Jurkat, Clone E6-1 (cell line): ENCODE results near the gene KYAT1. TPM values are rescaled to one million over a fixed set of nuclear protein-coding genes. Genes with fewer than 3 reads are reported as not detected.
A peak's percentile ranks its signal among the peaks of the same experiment; 100 is the strongest.

ENCODE experiments used
- DNase-seq: peaks from one replicate; pipeline ENCODE4 v3.0.0-alpha.2; 2011; ENCODE audit warnings: low read depth, low spot score
- H3K4me3 ChIP-seq: 2 replicates; pipeline ENCODE4 v1.5.1; 2011; ENCODE audit warnings: mild to moderate bottlenecking, low read length, control low read depth, moderate library complexity
- polyA plus RNA-seq: library from polyadenylated mRNA; unstranded; fragments of >200 nt; gene quantifications from one replicate; pipeline ENCODE4 v1.2.1, GENCODE V29; 2012; ENCODE audit warnings: missing spikeins; ENCODE audit not compliant: insufficient read length, insufficient read depth

KYAT1 gene
- 28.5 TPM for polyA plus RNA-seq

DNA sequence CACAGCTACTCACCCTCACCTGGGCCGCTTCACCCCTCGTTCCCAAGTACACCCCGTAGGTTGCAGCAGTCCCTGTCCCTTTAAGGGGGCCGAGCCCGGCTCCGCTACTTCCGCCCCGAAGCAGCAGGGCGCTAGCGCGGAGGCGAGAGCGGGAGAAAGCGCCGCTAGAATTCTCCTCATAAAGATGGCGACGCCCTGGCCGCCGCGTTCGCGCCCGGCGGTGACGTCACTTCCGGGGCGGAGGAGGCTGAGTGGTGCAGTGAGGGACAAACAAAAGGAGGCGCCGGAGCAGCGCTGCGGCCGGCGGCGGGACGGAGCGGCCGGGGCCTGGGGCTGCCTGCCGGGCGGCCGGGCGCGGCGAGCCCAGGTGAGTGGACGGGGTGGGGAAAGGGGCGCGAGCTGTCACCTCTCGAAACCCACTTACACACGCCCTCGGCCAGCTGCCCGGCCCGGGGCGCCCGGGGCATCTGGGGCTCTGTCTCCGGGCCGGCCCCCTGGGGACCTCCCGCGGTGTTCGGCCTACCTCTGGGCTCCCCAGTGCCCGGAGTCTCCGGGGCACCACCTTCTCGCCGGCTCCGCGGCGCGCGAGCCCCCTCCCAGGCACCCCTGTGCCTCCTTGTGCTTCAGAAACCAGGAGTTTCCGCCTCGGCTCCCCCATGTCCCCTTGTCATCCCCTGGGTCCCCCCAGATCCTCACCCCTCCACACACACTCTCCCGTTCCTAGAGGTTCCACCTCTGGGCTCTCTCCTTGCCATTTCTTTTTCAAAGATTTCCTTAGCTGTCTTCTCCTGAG lies at the start of gene KYAT1, which contains the start of gene LRRC8A:
Gene KYAT1, minus strand, starts transcription at position 67 of the 793 bp plus-strand sequence. CDS start 36,545 bp downstream, outside the sequence.
Gene LRRC8A, plus strand, starts transcription at position 250 of the 793 bp plus-strand sequence. CDS start 25,032 bp downstream, outside the sequence.
- H3K4me3 ChIP-seq: peak within 1 kb of the TSS; percentile 96
- peak; percentile 94 for DNase-seq

DNA sequence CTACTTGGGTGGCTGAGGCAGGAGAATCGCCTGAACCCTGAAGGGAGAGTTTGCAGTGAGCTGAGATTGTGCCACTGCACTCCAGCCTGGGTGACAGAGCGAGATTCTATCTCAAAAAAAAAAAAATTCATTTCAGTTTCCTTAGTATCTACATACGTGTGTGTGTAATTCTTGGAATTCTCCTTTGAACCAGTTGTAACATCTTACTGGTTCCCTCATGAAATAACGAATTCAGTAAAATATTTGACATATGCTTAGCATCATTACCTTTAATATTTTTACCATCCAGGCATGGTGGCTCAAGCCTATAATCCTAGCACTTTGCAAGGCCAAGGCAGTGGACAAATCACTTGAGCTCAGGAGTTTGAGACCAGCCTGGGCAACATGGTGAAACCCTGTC lies 47.8 kb upstream of the KYAT1 start:
- no peak overlapping the region for H3K4me3 ChIP-seq
- DNase-seq: no peak

DNA sequence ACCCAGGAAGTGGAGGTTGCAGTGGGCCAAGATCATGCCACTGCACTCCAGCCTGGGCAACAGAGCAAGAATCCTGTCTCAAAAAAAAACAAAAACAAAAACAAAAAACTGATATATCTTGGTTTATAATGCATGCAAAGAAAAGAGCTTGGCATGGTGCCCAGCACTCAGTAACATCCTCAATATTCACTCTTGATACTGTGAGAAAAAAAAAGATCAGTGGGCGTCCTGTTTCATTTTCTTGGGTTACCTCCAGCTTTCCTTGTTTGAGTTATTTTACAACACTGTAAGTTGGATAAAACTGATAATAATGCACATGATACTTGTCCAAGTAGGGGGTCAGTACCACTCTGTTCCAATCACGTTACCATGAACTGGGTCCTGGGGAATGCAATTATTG lies 46.9 kb upstream of the KYAT1 start:
- no peak overlapping the region for H3K4me3 ChIP-seq
- DNase-seq: no peak

DNA sequence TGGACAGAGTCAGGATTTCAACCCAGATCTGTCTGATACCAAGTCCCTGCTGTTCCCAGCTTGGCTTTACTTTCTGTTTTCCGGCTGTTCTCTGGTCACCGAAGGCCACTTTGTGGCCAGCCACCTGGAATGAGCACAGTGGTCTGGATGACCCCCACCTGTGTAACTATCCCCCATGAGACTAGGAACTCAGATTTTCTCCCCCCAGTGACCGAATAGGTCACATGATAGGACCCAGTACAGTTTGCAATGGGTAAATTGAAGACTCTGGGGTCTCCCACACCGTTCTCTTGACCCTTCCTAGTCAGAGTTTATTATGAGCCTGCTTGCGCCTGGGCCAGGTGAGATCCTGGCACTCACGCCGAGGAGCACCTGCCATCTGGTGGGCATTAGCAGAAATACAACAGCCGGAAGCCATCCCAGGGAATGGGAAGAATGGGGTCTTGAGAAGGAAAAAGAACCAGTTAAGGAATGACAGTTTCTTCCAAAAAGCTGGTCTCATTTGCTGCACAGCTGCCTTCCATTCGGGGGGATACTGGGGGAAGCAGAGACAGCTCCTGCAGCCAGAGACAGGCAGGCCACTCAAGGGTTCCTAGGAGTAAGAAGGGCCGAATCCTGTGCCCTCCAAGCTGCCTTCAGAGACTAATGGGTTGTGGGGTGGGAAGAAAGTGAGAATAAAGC lies 46.1 kb upstream of the KYAT1 start:
- H3K4me3 ChIP-seq: no peak overlapping the region

DNA sequence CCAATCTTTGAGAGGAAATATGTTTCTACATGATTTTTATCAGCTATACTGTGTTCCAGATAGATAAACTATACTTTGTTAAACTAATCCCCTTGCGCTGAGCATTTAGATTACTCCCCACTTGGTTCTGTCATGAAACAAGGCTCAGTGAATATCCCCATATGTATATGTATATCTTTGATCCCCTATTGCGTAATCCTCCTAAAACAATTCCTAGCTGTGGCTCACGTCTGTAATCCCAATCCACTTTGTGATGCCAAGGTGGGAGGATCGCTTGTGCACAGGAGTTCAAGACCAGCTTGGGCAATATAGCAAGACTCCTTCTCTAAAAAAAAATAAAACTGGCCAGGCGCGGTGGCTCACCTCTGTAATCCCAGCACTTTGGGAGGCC lies 41.7 kb upstream of the KYAT1 start:
- no peak for DNase-seq
- no peak overlapping the region for H3K4me3 ChIP-seq

More for the DNA sequence above, 46.1 kb upstream of the KYAT1 start:
- DNase-seq: peak; percentile 31

DNA sequence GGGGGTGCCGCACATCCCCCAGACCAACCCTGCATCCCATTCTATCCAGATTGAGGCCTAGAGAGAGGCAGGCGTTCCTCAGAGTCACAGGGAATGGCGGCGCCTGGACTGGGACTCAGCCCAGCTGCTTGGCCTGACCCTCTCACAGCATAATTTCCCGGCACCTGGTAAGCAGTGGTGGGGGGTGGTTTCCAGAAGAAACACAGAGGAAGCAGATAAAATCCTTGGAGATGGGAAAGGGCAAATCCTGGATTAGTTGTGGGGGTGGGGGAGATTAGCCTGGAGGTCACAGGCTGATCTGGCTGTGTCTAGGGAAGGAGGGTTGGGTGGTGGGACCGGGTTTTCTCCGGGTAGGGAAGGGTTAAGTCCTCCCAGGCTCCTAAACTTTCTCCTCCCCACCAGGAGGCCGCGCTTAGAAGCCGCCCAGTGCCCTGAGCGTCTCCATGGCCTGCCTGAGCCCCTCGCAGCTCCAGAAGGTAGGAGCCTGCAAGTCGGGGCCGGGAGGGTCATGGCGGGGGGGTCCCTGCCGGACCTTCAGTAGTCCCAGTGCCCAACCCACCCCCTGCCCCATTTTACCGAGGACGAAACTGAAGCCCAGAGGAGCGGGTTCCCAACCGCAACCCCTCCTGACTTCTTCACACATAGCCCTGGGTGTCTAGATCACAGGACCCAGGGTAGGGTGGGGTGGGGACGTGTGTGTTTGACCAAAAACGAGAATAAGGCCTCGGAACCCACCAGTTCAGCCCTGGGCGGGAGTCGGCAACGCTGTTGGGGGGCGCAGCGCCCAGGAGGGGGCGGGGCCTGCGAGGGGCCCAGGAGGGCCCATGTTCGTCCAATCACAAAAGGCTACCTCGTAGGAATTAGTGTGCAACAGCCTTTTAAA lies 40.4 kb upstream of the KYAT1 start:
- DNase-seq: no peak
- H3K4me3 ChIP-seq: no peak overlapping the region

DNA sequence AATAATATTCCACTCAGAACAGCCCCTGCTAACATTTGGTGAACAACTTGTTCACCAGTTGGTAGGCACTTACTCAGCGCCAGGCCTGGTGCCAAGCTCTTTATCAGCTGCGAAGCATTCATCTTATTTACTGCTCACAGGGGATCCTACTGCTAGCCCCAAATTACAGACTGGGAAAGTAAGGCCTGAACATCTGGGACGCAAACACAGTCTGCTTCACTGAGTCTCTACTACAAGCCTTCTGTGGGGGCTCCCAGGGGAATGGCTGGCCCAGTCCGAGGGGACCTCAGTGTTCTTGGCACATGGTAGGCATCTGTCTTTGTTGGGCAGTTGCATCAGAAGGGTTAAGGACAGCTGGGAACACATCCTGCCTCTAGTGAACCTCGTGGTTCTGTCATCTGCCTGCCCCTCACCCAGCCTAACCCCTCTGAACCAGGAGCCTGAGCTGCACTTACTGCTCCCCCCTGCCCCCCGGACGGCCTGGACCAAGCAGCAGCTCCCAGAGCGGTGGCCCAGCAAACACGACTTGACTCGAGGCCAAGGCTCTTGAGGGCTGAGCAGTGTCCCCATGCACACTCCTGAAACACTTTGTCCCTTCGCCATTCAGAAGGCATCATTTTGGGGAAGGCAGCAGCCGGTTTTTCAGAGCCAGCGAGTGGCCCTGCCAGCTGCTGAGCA lies 38.8 kb upstream of the KYAT1 start, which contains the start of gene PHYHD1:
Gene PHYHD1, plus strand, starts transcription at position 602 of the 678 bp plus-strand sequence. CDS start 1,342 bp downstream, outside the sequence.
- no peak for DNase-seq
- H3K4me3 ChIP-seq: no peak within 1 kb of the TSS

GRCh38 chr9:128919402-128920089 lies 37.8 kb upstream of the KYAT1 start:
- no peak for DNase-seq
- H3K4me3 ChIP-seq: no peak overlapping the region

DNA sequence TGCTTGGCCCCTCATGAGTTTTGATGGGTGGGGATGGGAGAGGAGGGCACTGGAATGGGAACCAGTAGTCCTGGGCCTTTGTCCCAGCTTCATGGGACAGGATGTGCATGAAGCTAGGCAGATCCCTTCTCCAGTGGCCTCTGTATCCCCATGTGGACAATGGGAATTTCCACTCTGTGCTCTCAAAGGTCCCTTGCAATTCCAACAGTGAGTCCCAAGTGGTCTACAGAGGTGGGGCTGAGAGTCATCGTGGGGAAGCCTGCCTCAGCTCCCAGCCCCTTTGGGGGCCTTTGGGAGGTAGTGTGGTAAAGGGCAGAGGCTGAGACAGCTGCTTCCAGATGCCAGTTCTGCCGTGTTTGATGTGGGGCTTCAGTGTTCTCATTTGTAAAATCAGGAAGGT lies 37.2 kb upstream of the KYAT1 start:
- no peak overlapping the region for H3K4me3 ChIP-seq
- no peak for DNase-seq

- H3K4me3 ChIP-seq: no peak overlapping the region
- DNase-seq: no peak
Measured at GRCh38 chr9:128917151-128917849, 35.5 kb upstream of the KYAT1 start.

GRCh38 chr9:128916745-128917144 lies 35.0 kb upstream of the KYAT1 start:
- no peak for DNase-seq
- no peak overlapping the region for H3K4me3 ChIP-seq

GRCh38 chr9:128916204-128916603 lies 34.5 kb upstream of the KYAT1 start:
- no peak for DNase-seq
- no peak overlapping the region for H3K4me3 ChIP-seq

GRCh38 chr9:128913995-128914772 lies 32.4 kb upstream of the KYAT1 start:
- no peak overlapping the region for H3K4me3 ChIP-seq
- DNase-seq: no peak

DNA sequence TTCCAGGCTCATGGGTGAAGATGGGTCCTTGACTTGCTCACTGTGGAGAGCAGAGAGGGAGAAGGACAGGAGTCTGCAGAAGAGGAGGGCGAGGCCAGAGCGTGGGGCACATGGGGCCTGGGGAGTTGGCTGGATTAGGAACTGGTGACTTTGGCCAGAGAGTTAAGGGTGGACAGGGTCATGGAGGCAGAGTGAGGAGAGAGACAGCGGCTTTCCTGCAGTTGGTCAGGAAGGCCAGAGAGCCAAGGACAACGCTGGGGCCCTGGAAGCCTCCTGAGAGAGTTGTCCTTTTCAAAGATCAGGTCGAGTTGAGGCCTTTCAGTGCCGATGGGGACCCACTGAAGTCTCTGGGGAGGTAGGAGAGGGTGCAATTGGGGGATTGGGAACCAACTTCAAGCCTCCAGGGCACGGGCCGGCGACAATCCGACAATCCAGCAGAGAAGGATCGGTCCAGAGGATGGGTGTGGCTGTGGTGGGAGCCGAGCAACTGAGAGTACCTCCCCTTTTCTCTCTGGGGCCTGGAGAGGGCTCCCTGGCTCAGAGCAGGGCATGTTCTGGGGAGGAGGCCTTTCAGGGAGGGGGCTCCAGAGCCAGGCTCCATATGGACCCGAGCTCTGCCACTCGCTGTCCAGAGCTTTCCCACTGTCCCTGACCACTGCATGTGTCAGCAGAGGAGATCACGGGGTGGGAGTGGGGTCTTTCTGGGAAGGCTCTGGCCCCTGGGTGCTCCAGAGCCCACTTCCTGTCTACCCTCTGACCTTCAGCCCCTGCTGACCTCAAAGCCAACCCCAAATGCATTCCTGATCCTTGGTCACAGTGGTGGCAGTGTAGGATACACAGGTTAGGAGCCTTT lies 31.5 kb upstream of the KYAT1 start:
- DNase-seq: no peak
- no peak overlapping the region for H3K4me3 ChIP-seq

GRCh38 chr9:128912270-128912853 lies 30.6 kb upstream of the KYAT1 start:
- no peak for DNase-seq
- H3K4me3 ChIP-seq: no peak overlapping the region
